Hepatocyte (in vitro differentiated cells): ENCODE results near the gene FSD1. TPM values are rescaled to one million over a fixed set of nuclear protein-coding genes. Genes with fewer than 3 reads are reported as not detected.
A peak's percentile ranks its signal among the peaks of the same experiment; 100 is the strongest.

ENCODE experiments used
- DNase-seq: peaks from one replicate; pipeline ENCODE4 v3.0.0-alpha.2; 2016; ENCODE audit warnings: low spot score
- H2AFZ ChIP-seq: fragments of 200-600 bp; sonication (generic); 2 replicates; pipeline ENCODE4 v1.6.0; 2016; ENCODE audit warnings: antibody characterized with exemption, mild to moderate bottlenecking
- H3K27ac ChIP-seq: fragments of 200-600 bp; sonication (generic); 2 replicates; pipeline ENCODE4 v1.5.1; 2016; ENCODE audit warnings: mild to moderate bottlenecking
- H3K27me3 ChIP-seq: fragments of 200-600 bp; sonication (generic); 2 replicates; pipeline ENCODE4 v1.6.1; 2016
- H3K36me3 ChIP-seq: fragments of 200-600 bp; sonication (generic); replicated peaks from 2 replicates; pipeline ENCODE4 v1.5.1; 2016; ENCODE audit warnings: low read depth; ENCODE audit not compliant: insufficient read depth
- H3K4me1 ChIP-seq: fragments of 200-600 bp; sonication (generic); 2 replicates; pipeline ENCODE4 v1.5.1; 2016; ENCODE audit warnings: mild to moderate bottlenecking, moderate library complexity; ENCODE audit not compliant: insufficient read depth
- H3K4me2 ChIP-seq: fragments of 200-600 bp; sonication (generic); 2 replicates; pipeline ENCODE4 v1.6.0; 2016
- H3K4me3 ChIP-seq: fragments of 200-600 bp; sonication (generic); 2 replicates; pipeline ENCODE4 v1.5.1; 2016; ENCODE audit warnings: mild to moderate bottlenecking
- H3K79me2 ChIP-seq: fragments of 200-600 bp; sonication (generic); 2 replicates; pipeline ENCODE4 v1.6.0; 2017; ENCODE audit warnings: mild to moderate bottlenecking
- H3K9me2 ChIP-seq: fragments of 200-600 bp; sonication (generic); replicated peaks from 2 replicates; pipeline ENCODE4 v1.6.0; 2017; ENCODE audit warnings: mild to moderate bottlenecking; ENCODE audit not compliant: insufficient read depth
- H3K9me3 ChIP-seq: fragments of 200-600 bp; sonication (generic); 2 replicates; pipeline ENCODE4 v1.5.1; 2016; ENCODE audit warnings: low read depth, mild to moderate bottlenecking
- H4K20me1 ChIP-seq: fragments of 200-600 bp; sonication (generic); 2 replicates; pipeline ENCODE4 v1.6.0; 2016; ENCODE audit warnings: mild to moderate bottlenecking; ENCODE audit not compliant: insufficient read depth, poor library complexity, severe bottlenecking
- EZH2 ChIP-seq: fragments of 200-600 bp; sonication (generic); IDR thresholded peaks from 2 replicates; pipeline ENCODE4 v1.6.1; 2016; ENCODE audit warnings: antibody characterized with exemption, mild to moderate bottlenecking, borderline replicate concordance
- EZH2phosphoT487 ChIP-seq: fragments of 200-600 bp; sonication (generic); IDR thresholded peaks from one replicate; pipeline ENCODE4 v1.6.1; 2018; ENCODE audit warnings: antibody characterized with exemption, mild to moderate bottlenecking, low read depth, moderate library complexity; ENCODE audit not compliant: unreplicated experiment, severe bottlenecking
- WGBS: methylation state at CpG from one replicate; pipeline ENCODE4 v1.1.6; 2016; ENCODE audit warnings: low lambda C conversion rate; ENCODE audit errors: missing lambda C conversion rate; 5-methylcytosine and 5-hydroxymethylcytosine counted together
- polyA plus RNA-seq: library from polyadenylated mRNA; unstranded; fragments of >200 nt; fragmentation: Nextera tagmentation; extraction: Ambion mirVana; gene quantifications from 2 replicates; pipeline ENCODE4 v1.2.1, GENCODE V29; 2016
- total RNA-seq: library from RNA; depleted of rRNA; stranded (reverse); fragments of >200 nt; gene quantifications from 2 replicates; pipeline ENCODE4 v1.2.3, GENCODE V29; 2014
- TF ChIP-seq, protein P1 (sequence below): fragments of 200-600 bp; sonication (generic); IDR thresholded peaks from 2 replicates; pipeline ENCODE4 v1.5.1; 2016; ENCODE audit warnings: antibody characterized with exemption, mild to moderate bottlenecking; ENCODE audit not compliant: poor library complexity

The FSD1 gene
- total and polyA plus RNA-seq, 2 experiments from 2014 or later: 2.8 to 6.3 TPM

DNA sequence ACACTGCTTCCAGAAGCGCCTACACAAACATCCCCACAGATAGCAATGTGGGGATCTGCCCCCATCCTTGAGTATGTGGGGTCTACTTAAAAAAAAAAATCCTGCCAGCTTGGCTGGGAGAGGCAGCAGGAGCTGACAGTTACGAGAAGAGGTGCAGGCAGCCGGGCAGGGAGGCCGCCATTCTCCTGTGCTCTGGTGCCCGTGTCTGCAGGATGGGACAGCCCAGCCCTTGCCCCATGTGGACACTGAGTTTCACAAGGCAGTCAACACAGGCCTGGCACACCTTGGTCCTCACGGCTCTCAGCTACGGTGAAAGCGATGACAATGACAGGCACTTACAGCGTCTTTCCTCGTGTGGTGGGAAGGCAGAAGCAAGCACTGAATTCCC is 62.9 kb downstream of the FSD1 start:
- Histone ChIP-seq H3K36me3 (no peaks in the 10 kb centered on the region), H2AFZ (no peak overlapping the region), H3K27me3 (no peaks in the 10 kb centered on the region), H3K4me3 (no peak overlapping the region), H3K9me3 (no peaks in the 10 kb centered on the region), H3K4me1 (peaks cover 18% of the 10 kb centered on the region), H3K79me2 (peaks cover 58% of the 10 kb centered on the region), H4K20me1 (peaks cover 18% of the 10 kb centered on the region), H3K27ac (no peak overlapping the region), H3K4me2 (no peak overlapping the region), H3K9me2 (no peaks in the 10 kb centered on the region)
- TF ChIP-seq, protein P1, sequence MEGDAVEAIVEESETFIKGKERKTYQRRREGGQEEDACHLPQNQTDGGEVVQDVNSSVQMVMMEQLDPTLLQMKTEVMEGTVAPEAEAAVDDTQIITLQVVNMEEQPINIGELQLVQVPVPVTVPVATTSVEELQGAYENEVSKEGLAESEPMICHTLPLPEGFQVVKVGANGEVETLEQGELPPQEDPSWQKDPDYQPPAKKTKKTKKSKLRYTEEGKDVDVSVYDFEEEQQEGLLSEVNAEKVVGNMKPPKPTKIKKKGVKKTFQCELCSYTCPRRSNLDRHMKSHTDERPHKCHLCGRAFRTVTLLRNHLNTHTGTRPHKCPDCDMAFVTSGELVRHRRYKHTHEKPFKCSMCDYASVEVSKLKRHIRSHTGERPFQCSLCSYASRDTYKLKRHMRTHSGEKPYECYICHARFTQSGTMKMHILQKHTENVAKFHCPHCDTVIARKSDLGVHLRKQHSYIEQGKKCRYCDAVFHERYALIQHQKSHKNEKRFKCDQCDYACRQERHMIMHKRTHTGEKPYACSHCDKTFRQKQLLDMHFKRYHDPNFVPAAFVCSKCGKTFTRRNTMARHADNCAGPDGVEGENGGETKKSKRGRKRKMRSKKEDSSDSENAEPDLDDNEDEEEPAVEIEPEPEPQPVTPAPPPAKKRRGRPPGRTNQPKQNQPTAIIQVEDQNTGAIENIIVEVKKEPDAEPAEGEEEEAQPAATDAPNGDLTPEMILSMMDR: no peak
- TF ChIP-seq EZH2: no peak
- TF ChIP-seq EZH2phosphoT487: no peak
- 96% methylated on average over 10 of the region's 10 CpGs for WGBS
- DNase-seq: no peak

DNA sequence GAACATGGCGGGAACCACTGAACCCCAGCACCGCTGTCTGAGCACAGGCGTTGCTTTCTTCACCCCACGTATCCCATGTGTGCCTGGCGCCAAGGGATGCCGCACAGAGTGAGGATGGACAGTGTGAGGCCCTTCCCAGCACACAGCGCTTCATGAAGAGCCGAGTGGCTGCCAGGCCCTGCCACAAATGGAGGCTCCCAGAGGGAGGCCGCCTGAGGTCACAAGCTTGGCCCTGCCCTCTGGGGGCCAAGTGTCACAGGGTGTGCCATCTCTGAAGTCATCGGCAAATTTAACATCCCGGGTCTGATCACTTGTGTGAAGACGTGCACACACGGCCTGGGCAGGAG is 63.4 kb downstream of the FSD1 start:
- DNase-seq: no peak
- WGBS: 93% methylated on average over 13 of the region's 13 CpGs
- Histone ChIP-seq H3K4me3 (no peak overlapping the region), H4K20me1 (peaks cover 18% of the 10 kb centered on the region), H3K36me3 (no peaks in the 10 kb centered on the region), H2AFZ (no peak overlapping the region), H3K4me2 (no peak overlapping the region), H3K79me2 (peaks cover 62% of the 10 kb centered on the region), H3K27ac (no peak overlapping the region), H3K4me1 (peaks cover 22% of the 10 kb centered on the region), H3K27me3 (no peaks in the 10 kb centered on the region), H3K9me3 (no peaks in the 10 kb centered on the region), H3K9me2 (no peaks in the 10 kb centered on the region)
- TF ChIP-seq EZH2phosphoT487 (no peak), EZH2 (no peak)
- TF ChIP-seq, protein P1: no peak

DNA sequence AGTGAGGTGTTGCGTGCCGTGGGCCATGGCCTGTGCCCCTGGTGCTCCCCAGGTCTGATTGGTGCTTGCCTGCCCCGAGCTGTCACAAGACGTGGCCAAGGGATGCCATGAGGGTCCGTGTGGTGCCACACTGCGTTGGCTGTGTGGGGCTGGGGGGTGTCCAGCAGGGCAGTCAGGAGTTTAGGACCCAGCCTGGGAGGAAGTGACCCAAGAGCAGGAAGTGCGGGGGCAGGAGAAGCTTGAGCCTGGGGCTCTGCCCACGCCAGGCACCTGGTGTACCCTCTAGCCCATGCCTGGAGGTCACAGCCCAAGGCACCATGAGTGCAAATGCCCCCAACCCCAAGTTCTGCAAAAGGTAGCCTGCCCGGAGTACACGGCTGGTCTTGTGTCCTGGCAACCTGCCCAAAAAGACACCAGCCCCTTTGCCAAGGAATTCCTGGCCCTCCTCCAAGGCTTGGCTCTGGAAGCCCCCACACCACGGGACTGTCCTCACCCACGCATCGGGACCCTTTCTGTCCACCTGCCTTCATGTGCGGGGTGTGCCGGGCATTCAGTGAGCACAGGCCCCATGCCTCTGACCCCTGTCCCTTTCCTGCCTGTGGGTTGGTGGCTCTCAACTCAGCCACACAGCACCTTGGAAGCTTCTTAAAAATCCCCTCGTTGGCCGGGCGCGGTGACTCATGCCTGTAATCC is 63.9 kb downstream of the FSD1 start:
- Histone ChIP-seq H3K79me2 (peaks cover 68% of the 10 kb centered on the region), H3K36me3 (no peaks in the 10 kb centered on the region), H2AFZ (no peak overlapping the region), H3K4me1 (peaks cover 23% of the 10 kb centered on the region), H3K9me2 (no peaks in the 10 kb centered on the region), H3K27ac (peak overlapping the region; percentile 81), H3K27me3 (no peaks in the 10 kb centered on the region), H3K4me3 (no peak overlapping the region), H3K9me3 (no peaks in the 10 kb centered on the region), H3K4me2 (no peak overlapping the region), H4K20me1 (peaks cover 18% of the 10 kb centered on the region)
- no peak for DNase-seq
- TF ChIP-seq EZH2 (no peak), EZH2phosphoT487 (no peak)
- TF ChIP-seq, protein P1: no peak
- 79% methylated on average over 18 of the region's 19 CpGs for WGBS
